ENCODE results near the gene THAP11. TPM values are rescaled to one million over a fixed set of nuclear protein-coding genes. Genes with fewer than 3 reads are reported as not detected.
A peak's percentile ranks its signal among the peaks of the same experiment; 100 is the strongest.

THAP11 gene
- 66.3 and 80.9 TPM in 2 replicates for total RNA-seq (2014; rRNA removed; shearing (Covaris generic))

- peak; percentile 99 for DNase-seq (ENCODE audit: low spot score)
Observed at GRCh38 chr16:67841816-67842508, at the start of gene THAP11. THAP11 (plus strand) TSS chr16:67842320; CDS start chr16:67842555, 235 bp downstream.

GRCh38 chr16:67796099-67796718 lies 45.9 kb upstream of the THAP11 start:
- no peak for DNase-seq (ENCODE audit: low spot score)

GRCh38 chr16:67800338-67800926 lies 41.7 kb upstream of the THAP11 start:
- no peak for DNase-seq (ENCODE audit: low spot score)

- DNase-seq (ENCODE audit: low spot score), result no peak
Observed at GRCh38 chr16:67801241-67801640, 40.9 kb upstream of the THAP11 start.

GRCh38 chr16:67801883-67802282 lies 40.2 kb upstream of the THAP11 start:
- DNase-seq (ENCODE audit: low spot score), result no peak

- no peak for DNase-seq (ENCODE audit: low spot score)
Observed at GRCh38 chr16:67803894-67804293, 38.2 kb upstream of the THAP11 start.

GRCh38 chr16:67804853-67805542 lies 37.1 kb upstream of the THAP11 start:
- no peak for DNase-seq (ENCODE audit: low spot score)

GRCh38 chr16:67805718-67806427 lies 36.2 kb upstream of the THAP11 start:
- DNase-seq (ENCODE audit: low spot score), result peak; percentile 37

- peak; percentile 99 for DNase-seq (ENCODE audit: low spot score)
Observed at GRCh38 chr16:67806428-67807147, 35.5 kb upstream of the THAP11 start, which contains the start of the genes RANBP10 and TSNAXIP1. RANBP10 (minus strand) TSS chr16:67806560; CDS start chr16:67806536, 24 bp downstream. TSNAXIP1 (plus strand) TSS chr16:67806889; CDS start chr16:67807150, 261 bp downstream.

GRCh38 chr16:67807148-67807682 lies 34.9 kb upstream of the THAP11 start:
- no peak for DNase-seq (ENCODE audit: low spot score)

GRCh38 chr16:67811899-67812298 lies 30.2 kb upstream of the THAP11 start:
- DNase-seq (ENCODE audit: low spot score), result no peak

- DNase-seq (ENCODE audit: low spot score), result peak; percentile 35
Observed at GRCh38 chr16:67814567-67814966, 27.6 kb upstream of the THAP11 start.

- DNase-seq (ENCODE audit: low spot score), result peak; percentile 42
Observed at GRCh38 chr16:67820608-67821259, 21.4 kb upstream of the THAP11 start.

GRCh38 chr16:67822511-67822910 lies 19.6 kb upstream of the THAP11 start:
- no peak for DNase-seq (ENCODE audit: low spot score)

GRCh38 chr16:67825119-67825518 lies 17.0 kb upstream of the THAP11 start:
- no peak for DNase-seq (ENCODE audit: low spot score)

GRCh38 chr16:67825906-67826305 lies 16.2 kb upstream of the THAP11 start:
- DNase-seq (ENCODE audit: low spot score), result no peak

- DNase-seq (ENCODE audit: low spot score), result no peak
Observed at GRCh38 chr16:67828651-67829050, 13.5 kb upstream of the THAP11 start.

GRCh38 chr16:67833030-67833414 lies 9.1 kb upstream of the THAP11 start:
- DNase-seq (ENCODE audit: low spot score), result no peak

- DNase-seq (ENCODE audit: low spot score), result peak; percentile 89
Observed at GRCh38 chr16:67833415-67834241, 8.5 kb upstream of the THAP11 start.

Data from HT-29 (cell line).